Tibial artery (tissue), 4 donors: ENCODE data around the gene LCN6.

Source experiments
- DNase-seq, 2 donors: peaks; one replicate each; pipeline ENCODE4 v3.0.0-alpha.2; 2019
- H3K27ac ChIP-seq, 2 donors: fragments of 200-600 bp; sonication (generic) in 1 of 2; 1 replicate in 1 of 2; 2 replicates in 1 of 2; pipeline ENCODE4 v1.5.1; 2018 to 2019; ENCODE audit warnings: mild to moderate bottlenecking in 1 of 2
- H3K27me3 ChIP-seq, 2 donors: fragments of 200-600 bp; sonication (generic) in 1 of 2; one replicate each; pipeline versions ENCODE4 v1.5.1 to v1.6.0; 2016 to 2019
- H3K36me3 ChIP-seq, 3 donors: fragments of 200-600 bp; sonication (generic) in 2 of 3; one replicate each; pipeline ENCODE4 v1.5.1; 2016 to 2019; ENCODE audit warnings: mild to moderate bottlenecking in 2 of 3
- H3K4me1 ChIP-seq, 4 donors: fragments of 200-600 bp; sonication (generic) in 2 of 4; 1 replicate in 3 of 4; 2 replicates in 1 of 4; pipeline ENCODE4 v1.5.1; 2016 to 2019
- H3K4me3 ChIP-seq, 2 donors: fragments of 200-600 bp; sonication (generic) in 1 of 2; 1 replicate in 1 of 2; 2 replicates in 1 of 2; pipeline ENCODE4 v1.5.1; 2018 to 2019; ENCODE audit warnings: mild to moderate bottlenecking in 2 of 2
- H3K9me3 ChIP-seq, 3 donors: fragments of 200-600 bp; sonication (generic) in 1 of 3; one replicate each; pipeline ENCODE4 v1.5.1; 2016 to 2019
- intact Hi-C: fragments of 100-400 bp; cut with DNase I; formaldehyde crosslinking; loops from one replicate; pipeline ENCODE4 v1.15.0; 2023; ENCODE audit warnings: low total_unique reads
- TF ChIP-seq, protein P1 (sequence below), 2 experiments: fragments of 200-600 bp in 1 of 2; fragments of 450-650 bp in 1 of 2; IDR thresholded peaks; one replicate each; pipeline ENCODE4 v1.5.1; 2017 to 2019; ENCODE audit warnings: antibody characterized with exemption in 2 of 2, mild to moderate bottlenecking in 1 of 2, moderate library complexity in 1 of 2

LCN6 gene

DNA sequence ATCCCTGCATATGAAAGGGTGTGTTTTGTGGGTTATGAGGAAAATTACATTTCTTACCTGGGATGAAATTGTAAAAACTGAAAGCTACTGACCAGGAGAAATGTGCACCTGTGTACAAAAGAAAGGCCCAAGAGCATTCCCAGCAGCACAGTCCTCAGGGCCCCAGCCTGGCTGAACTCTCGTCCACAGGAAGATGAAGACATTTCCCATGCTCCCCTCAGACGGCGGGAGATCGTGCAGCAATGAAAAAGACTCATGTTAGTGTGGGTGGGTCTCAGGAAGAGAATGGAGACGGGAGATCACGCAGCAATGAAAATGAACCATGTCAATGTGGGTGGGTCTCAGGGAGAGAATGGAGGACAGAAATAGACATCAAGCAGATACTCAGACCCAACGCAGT is 28.6 kb upstream of the LCN6 start:
- no peaks in the 10 kb centered on the region for H3K27me3 ChIP-seq
- H3K4me3 ChIP-seq: no peak overlapping the region
- H3K4me1 ChIP-seq: no peaks in the 10 kb centered on the region
- intact Hi-C loops: no loop called here
- H3K27ac ChIP-seq: no peak overlapping the region
- H3K36me3 ChIP-seq: no peaks in the 10 kb centered on the region
- TF ChIP-seq, protein P1, sequence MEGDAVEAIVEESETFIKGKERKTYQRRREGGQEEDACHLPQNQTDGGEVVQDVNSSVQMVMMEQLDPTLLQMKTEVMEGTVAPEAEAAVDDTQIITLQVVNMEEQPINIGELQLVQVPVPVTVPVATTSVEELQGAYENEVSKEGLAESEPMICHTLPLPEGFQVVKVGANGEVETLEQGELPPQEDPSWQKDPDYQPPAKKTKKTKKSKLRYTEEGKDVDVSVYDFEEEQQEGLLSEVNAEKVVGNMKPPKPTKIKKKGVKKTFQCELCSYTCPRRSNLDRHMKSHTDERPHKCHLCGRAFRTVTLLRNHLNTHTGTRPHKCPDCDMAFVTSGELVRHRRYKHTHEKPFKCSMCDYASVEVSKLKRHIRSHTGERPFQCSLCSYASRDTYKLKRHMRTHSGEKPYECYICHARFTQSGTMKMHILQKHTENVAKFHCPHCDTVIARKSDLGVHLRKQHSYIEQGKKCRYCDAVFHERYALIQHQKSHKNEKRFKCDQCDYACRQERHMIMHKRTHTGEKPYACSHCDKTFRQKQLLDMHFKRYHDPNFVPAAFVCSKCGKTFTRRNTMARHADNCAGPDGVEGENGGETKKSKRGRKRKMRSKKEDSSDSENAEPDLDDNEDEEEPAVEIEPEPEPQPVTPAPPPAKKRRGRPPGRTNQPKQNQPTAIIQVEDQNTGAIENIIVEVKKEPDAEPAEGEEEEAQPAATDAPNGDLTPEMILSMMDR (IDR thresholded peaks at IDR 0.05): no peak
- no peak for DNase-seq
- H3K9me3 ChIP-seq: peaks cover 0 to 10% (median 0%) of the 10 kb centered on the region in 3 donors

DNA sequence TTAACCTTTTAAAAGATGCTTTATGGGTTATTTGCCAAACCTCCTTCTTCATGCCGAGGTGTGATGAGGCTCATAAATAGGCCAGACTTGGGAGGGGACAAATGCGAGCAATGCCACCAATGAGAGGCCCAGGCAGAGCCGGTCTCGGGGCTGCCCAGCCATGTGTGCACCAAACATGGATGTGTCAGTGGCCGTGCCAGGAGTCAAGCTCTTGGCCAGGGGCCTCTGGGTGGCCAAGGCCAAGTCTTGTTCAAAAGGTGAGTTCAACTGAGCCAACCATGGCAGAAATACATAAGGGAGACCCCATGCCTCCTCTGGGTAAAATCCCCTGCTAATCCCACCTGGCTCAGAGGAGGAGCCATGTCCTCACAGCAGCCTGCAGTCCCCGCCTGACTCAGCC is 26.9 kb upstream of the LCN6 start:
- H3K9me3 ChIP-seq: peaks cover 0 to 10% (median 0%) of the 10 kb centered on the region in 3 donors
- TF ChIP-seq, protein P1 (IDR thresholded peaks at IDR 0.05): no peak
- no peak for DNase-seq

DNA sequence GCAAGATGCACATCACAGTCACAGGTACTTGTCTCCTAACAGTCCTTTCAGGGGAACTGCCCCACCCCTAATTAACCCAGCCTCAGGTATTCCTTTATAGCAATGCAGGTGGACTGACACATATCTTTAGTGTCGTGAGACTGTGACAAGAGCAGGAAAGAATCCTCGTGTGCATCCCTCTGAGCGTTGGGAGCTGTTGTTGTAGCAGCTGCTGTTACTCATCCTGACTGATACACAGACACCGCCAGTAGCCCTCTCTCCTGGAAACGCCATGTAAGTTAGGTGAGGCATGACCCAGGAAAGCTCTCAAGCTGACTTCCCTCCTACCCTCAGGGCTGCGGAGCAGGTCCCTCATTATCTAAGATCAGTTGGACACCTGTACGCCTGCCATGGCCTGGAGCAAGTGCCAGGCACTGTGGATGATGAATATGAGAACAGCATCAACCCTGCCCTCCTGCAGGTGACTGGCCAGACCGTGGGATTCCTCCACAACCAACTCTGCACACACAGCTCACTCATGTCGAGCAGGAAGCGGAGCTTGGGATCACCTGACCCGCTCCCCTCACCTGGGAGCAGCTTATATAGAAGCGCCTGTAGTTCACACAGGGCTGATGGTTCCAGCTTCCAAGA is 26.2 kb upstream of the LCN6 start:
- no peak for DNase-seq
- TF ChIP-seq, protein P1 (IDR thresholded peaks at IDR 0.05): no peak
- H3K27me3 ChIP-seq: peaks cover 0 to 3% of the 10 kb centered on the region in 2 donors
- H3K9me3 ChIP-seq: peaks cover 0 to 10% (median 0%) of the 10 kb centered on the region in 3 donors
- H3K4me1 ChIP-seq: peaks cover 0 to 4% (median 0%) of the 10 kb centered on the region in 4 donors
- no peak overlapping the region for H3K4me3 ChIP-seq
- intact Hi-C loops: no loop called here
- no peaks in the 10 kb centered on the region for H3K36me3 ChIP-seq
- H3K27ac ChIP-seq: no peak overlapping the region

More for the DNA sequence above, 26.9 kb upstream of the LCN6 start:
- no peak overlapping the region for H3K4me3 ChIP-seq
- no peaks in the 10 kb centered on the region for H3K4me1 ChIP-seq
- no peaks in the 10 kb centered on the region for H3K36me3 ChIP-seq
- intact Hi-C loops: no loop called here
- H3K27ac ChIP-seq: no peak overlapping the region
- no peaks in the 10 kb centered on the region for H3K27me3 ChIP-seq

DNA sequence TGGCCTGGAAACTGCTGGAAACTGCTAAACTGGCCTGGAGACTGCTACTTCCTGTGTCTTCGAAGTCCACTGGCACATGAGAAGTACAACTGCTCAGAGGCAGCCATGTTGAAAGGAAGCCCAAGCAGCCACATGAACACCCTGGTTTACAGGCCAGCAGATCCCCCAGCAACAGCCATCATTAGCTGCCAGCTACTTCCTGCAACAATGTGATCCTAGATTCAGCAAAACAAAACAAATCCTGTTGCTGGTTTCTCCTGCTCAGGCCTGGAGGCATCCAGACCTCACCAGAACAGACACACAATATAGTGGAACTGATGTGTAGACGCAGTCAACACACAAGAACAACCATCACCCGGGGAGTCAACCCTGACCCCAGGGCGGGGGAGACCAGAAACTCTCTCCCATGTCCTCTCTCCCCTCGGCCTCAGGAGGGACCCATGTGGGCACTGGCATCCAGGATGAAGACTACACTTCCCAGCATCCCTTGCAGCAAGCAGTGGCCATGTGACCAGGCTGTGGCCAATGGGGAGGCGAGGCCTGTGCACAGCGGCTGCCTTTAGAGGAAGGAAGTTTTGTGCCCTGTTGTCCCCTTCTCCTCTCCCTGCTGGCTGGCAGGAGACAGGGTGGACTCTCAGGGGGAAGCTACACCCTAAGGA is 25.2 kb upstream of the LCN6 start:
- Histone ChIP-seq H3K9me3 (peaks cover 0 to 10% (median 0%) of the 10 kb centered on the region in 3 donors), H3K27me3 (peaks cover 0 to 3% of the 10 kb centered on the region in 2 donors), H3K4me3 (no peak overlapping the region), H3K4me1 (peaks cover 0 to 4% (median 0%) of the 10 kb centered on the region in 4 donors), H3K36me3 (no peaks in the 10 kb centered on the region), H3K27ac (no peak overlapping the region)
- DNase-seq: no peak
- TF ChIP-seq, protein P1 (IDR thresholded peaks at IDR 0.05): no peak
- intact Hi-C loops: no loop called here

DNA sequence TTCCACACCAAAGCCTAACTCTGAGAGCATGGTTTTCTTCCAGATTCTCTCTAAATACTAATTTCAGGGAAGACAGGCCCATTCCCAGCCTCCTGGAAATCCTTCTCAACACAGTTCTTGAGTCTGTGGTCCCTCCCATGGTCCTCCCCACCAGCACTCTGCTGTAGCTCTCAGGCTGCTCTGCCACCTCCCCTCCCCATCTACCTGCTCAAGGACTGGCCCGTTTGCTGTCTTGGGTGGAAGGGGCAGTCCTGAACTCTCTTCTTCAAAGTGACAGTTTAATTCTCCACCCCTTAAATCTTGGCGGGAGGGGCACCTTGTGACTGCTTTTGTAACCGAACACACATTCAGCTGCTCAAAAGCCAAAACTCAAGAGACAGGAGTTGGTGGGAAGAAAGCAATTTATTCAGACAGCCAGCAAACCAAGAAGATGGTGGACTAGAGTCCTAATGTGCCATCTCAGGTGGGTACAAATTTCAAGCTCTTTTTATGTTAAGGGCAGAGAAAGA is 23.6 kb upstream of the LCN6 start:
- no peak for DNase-seq
- Histone ChIP-seq H3K4me1 (peaks cover 0 to 4% (median 0%) of the 10 kb centered on the region in 4 donors), H3K27me3 (peaks cover 0 to 15% of the 10 kb centered on the region in 2 donors), H3K36me3 (no peaks in the 10 kb centered on the region), H3K27ac (no peak overlapping the region), H3K4me3 (no peak overlapping the region), H3K9me3 (peaks cover 0 to 10% (median 0%) of the 10 kb centered on the region in 3 donors)
- intact Hi-C loops: no loop called here
- TF ChIP-seq, protein P1 (IDR thresholded peaks at IDR 0.05): no peak
